Dendritic cell treated with granulocyte-macrophage colony-stimulating factor and Interleukin-4, amounts not matched to agents 40 ng/mL and 50 ng/mL, for 4 days (primary cell): ENCODE data around the gene HLA-DOA.

Experiments
- H3K27ac Mint-ChIP-seq: one replicate; pipeline ENCODE4 v1.8.0; 2022; ENCODE audit warnings: mild to moderate bottlenecking, mixed read lengths
- H3K27me3 Mint-ChIP-seq: one replicate; pipeline ENCODE4 v1.8.0; 2022; ENCODE audit warnings: mild to moderate bottlenecking, mixed read lengths
- H3K36me3 Mint-ChIP-seq: one replicate; pipeline ENCODE4 v1.8.0; 2022; ENCODE audit warnings: low read depth, mixed read lengths
- H3K4me1 Mint-ChIP-seq: one replicate; pipeline ENCODE4 v1.8.0; 2022; ENCODE audit warnings: low read depth, mixed read lengths
- H3K4me3 Mint-ChIP-seq: one replicate; pipeline ENCODE4 v1.8.0; 2022; ENCODE audit warnings: mild to moderate bottlenecking, moderate library complexity, mixed read lengths
- H3K9me3 Mint-ChIP-seq: one replicate; pipeline ENCODE4 v1.8.0; 2022; ENCODE audit warnings: mixed read lengths
- intact Hi-C: fragments of 100-400 bp; cut with micrococcal nuclease; formaldehyde crosslinking; loops from one replicate; pipeline ENCODE4 v1.15.0; 2022

The HLA-DOA gene

GRCh38 chr6:33001685-33002084, 7.7 kb downstream of the HLA-DOA start:
- H3K27ac Mint-ChIP-seq = no peak overlapping the region
- peaks cover 11% of the 10 kb centered on the region for H3K36me3 Mint-ChIP-seq
- intact Hi-C loops = no loop called here
- no peaks in the 10 kb centered on the region for H3K9me3 Mint-ChIP-seq
- H3K27me3 Mint-ChIP-seq = peaks cover 27% of the 10 kb centered on the region
- H3K4me1 Mint-ChIP-seq = peaks cover 22% of the 10 kb centered on the region
- H3K4me3 Mint-ChIP-seq = no peak overlapping the region

GRCh38 chr6:33000055-33000454, 9.3 kb downstream of the HLA-DOA start:
- Mint-ChIP-seq H3K27me3 (peaks cover 27% of the 10 kb centered on the region), H3K9me3 (no peaks in the 10 kb centered on the region), H3K4me1 (peaks cover 20% of the 10 kb centered on the region), H3K27ac (no peak overlapping the region), H3K36me3 (no peaks in the 10 kb centered on the region), H3K4me3 (no peak overlapping the region)
- intact Hi-C loops = no loop called here

- peaks cover 19% of the 10 kb centered on the region for H3K27me3 Mint-ChIP-seq
- intact Hi-C loops = no loop called here
- no peak overlapping the region for H3K27ac Mint-ChIP-seq
Observed at GRCh38 chr6:32995448-32995847, 13.9 kb downstream of the HLA-DOA start.

GRCh38 chr6:32993363-32993973, 15.9 kb downstream of the HLA-DOA start:
- no peaks in the 10 kb centered on the region for H3K36me3 Mint-ChIP-seq
- intact Hi-C loops = no loop called here
- H3K27me3 Mint-ChIP-seq = peaks cover 13% of the 10 kb centered on the region
- H3K4me1 Mint-ChIP-seq = peaks cover 6% of the 10 kb centered on the region
- H3K27ac Mint-ChIP-seq = no peak overlapping the region
- H3K4me3 Mint-ChIP-seq = no peak overlapping the region
- H3K9me3 Mint-ChIP-seq = no peaks in the 10 kb centered on the region

More at GRCh38 chr6:32995448-32995847, 13.9 kb downstream of the HLA-DOA start:
- Mint-ChIP-seq H3K9me3 (no peaks in the 10 kb centered on the region), H3K4me3 (no peak overlapping the region), H3K36me3 (no peaks in the 10 kb centered on the region), H3K4me1 (peaks cover 12% of the 10 kb centered on the region)

GRCh38 chr6:32991972-32992371, 17.4 kb downstream of the HLA-DOA start:
- intact Hi-C loops = no loop called here

GRCh38 chr6:32989368-32989767, 20.0 kb downstream of the HLA-DOA start:
- Mint-ChIP-seq H3K36me3 (no peaks in the 10 kb centered on the region), H3K9me3 (no peaks in the 10 kb centered on the region), H3K27ac (no peak overlapping the region), H3K4me1 (peaks cover 17% of the 10 kb centered on the region), H3K27me3 (peaks cover 2% of the 10 kb centered on the region), H3K4me3 (no peak overlapping the region)
- intact Hi-C loops = no loop called here

More at GRCh38 chr6:32991972-32992371, 17.4 kb downstream of the HLA-DOA start:
- Mint-ChIP-seq H3K4me3 (no peak overlapping the region), H3K9me3 (no peaks in the 10 kb centered on the region), H3K27ac (no peak overlapping the region), H3K4me1 (peaks cover 12% of the 10 kb centered on the region), H3K36me3 (no peaks in the 10 kb centered on the region), H3K27me3 (peaks cover 6% of the 10 kb centered on the region)

- Mint-ChIP-seq H3K27ac (peak overlapping the region; percentile 43), H3K27me3 (no peaks in the 10 kb centered on the region), H3K9me3 (no peaks in the 10 kb centered on the region), H3K36me3 (peaks cover 28% of the 10 kb centered on the region), H3K4me3 (no peak overlapping the region), H3K4me1 (peaks cover 43% of the 10 kb centered on the region)
- intact Hi-C loops = loop anchor here (1.0 kb wide), 2 partner anchors 52 to 100 kb away; no protein-coding TSS in a partner anchor
Observed at GRCh38 chr6:32984622-32985389, 24.6 kb downstream of the HLA-DOA start.

GRCh38 chr6:32983964-32984621, 25.3 kb downstream of the HLA-DOA start:
- no peak overlapping the region for H3K4me3 Mint-ChIP-seq
- peak overlapping the region; percentile 43 for H3K27ac Mint-ChIP-seq
- H3K9me3 Mint-ChIP-seq = no peaks in the 10 kb centered on the region
- intact Hi-C loops = loop anchor here (1.0 kb wide), 2 partner anchors 51 to 99 kb away; no protein-coding TSS in a partner anchor
- H3K27me3 Mint-ChIP-seq = no peaks in the 10 kb centered on the region
- H3K36me3 Mint-ChIP-seq = peaks cover 35% of the 10 kb centered on the region
- H3K4me1 Mint-ChIP-seq = peaks cover 49% of the 10 kb centered on the region

- peak overlapping the region; percentile 43 for H3K27ac Mint-ChIP-seq
Observed at GRCh38 chr6:32983493-32983848, 25.9 kb downstream of the HLA-DOA start.

GRCh38 chr6:32982702-32983492, 26.5 kb downstream of the HLA-DOA start:
- peaks cover 56% of the 10 kb centered on the region for H3K4me1 Mint-ChIP-seq

More at GRCh38 chr6:32983493-32983848, 25.9 kb downstream of the HLA-DOA start:
- no peaks in the 10 kb centered on the region for H3K27me3 Mint-ChIP-seq
- H3K4me3 Mint-ChIP-seq = no peak overlapping the region
- H3K4me1 Mint-ChIP-seq = peaks cover 55% of the 10 kb centered on the region
- peaks cover 41% of the 10 kb centered on the region for H3K36me3 Mint-ChIP-seq
- H3K9me3 Mint-ChIP-seq = no peaks in the 10 kb centered on the region
- intact Hi-C loops = no loop called here

GRCh38 chr6:32982084-32982701, 27.2 kb downstream of the HLA-DOA start:
- H3K4me1 Mint-ChIP-seq = peaks cover 61% of the 10 kb centered on the region
- H3K27ac Mint-ChIP-seq = peak overlapping the region; percentile 65
- intact Hi-C loops = no loop called here
- H3K4me3 Mint-ChIP-seq = no peak overlapping the region
- no peaks in the 10 kb centered on the region for H3K27me3 Mint-ChIP-seq
- peaks cover 54% of the 10 kb centered on the region for H3K36me3 Mint-ChIP-seq
- H3K9me3 Mint-ChIP-seq = no peaks in the 10 kb centered on the region

More at GRCh38 chr6:32982702-32983492, 26.5 kb downstream of the HLA-DOA start:
- Mint-ChIP-seq H3K9me3 (no peaks in the 10 kb centered on the region), H3K27ac (peak overlapping the region; percentile 65), H3K36me3 (peaks cover 47% of the 10 kb centered on the region), H3K27me3 (no peaks in the 10 kb centered on the region), H3K4me3 (no peak overlapping the region)
- intact Hi-C loops = no loop called here

GRCh38 chr6:32980488-32981038, 28.8 kb downstream of the HLA-DOA start:
- Mint-ChIP-seq H3K9me3 (no peaks in the 10 kb centered on the region), H3K4me1 (peaks cover 78% of the 10 kb centered on the region), H3K27me3 (no peaks in the 10 kb centered on the region), H3K4me3 (no peak overlapping the region), H3K27ac (no peak overlapping the region), H3K36me3 (peaks cover 70% of the 10 kb centered on the region)
- intact Hi-C loops = no loop called here
